Natural killer cell (primary cell): ENCODE measurements around the gene RNU7-1. TPM values are rescaled to one million over a fixed set of nuclear protein-coding genes. Genes with fewer than 3 reads are reported as not detected.

ENCODE experiments used
- ATAC-seq, 3 donors: fragments of 150-1000 bp in 2 of 3; fragments of 200-7000 bp in 1 of 3; cut with Tn5 transposase; 1 replicate in 1 of 3; 2 replicates in 2 of 3; pipeline ENCODE4 v1.10.0; 2021; ENCODE audit warnings: mild to moderate bottlenecking in 2 of 3, moderate library complexity in 2 of 3
- DNase-seq, 2 donors: peaks; one replicate each; pipeline versions ENCODE4 v3.0.0 to v3.0.0-alpha.2; 2013 to 2021; ENCODE audit warnings: mixed read lengths in 1 of 2
- H3K27ac ChIP-seq: one replicate; pipeline ENCODE4 v1.5.1; 2013; ENCODE audit warnings: mild to moderate bottlenecking, low read length
- H3K27me3 ChIP-seq: one replicate; pipeline ENCODE4 v1.6.1; 2013; ENCODE audit warnings: low read length; ENCODE audit not compliant: control insufficient read depth, insufficient read depth
- H3K36me3 ChIP-seq: one replicate; pipeline ENCODE4 v1.6.1; 2013; ENCODE audit warnings: low read length; ENCODE audit not compliant: control insufficient read depth, insufficient read depth
- H3K4me1 ChIP-seq: one replicate; pipeline ENCODE4 v1.6.1; 2013; ENCODE audit warnings: low read length; ENCODE audit not compliant: control insufficient read depth, insufficient read depth
- H3K4me3 ChIP-seq: one replicate; pipeline ENCODE4 v1.5.1; 2013; ENCODE audit warnings: low read length
- H3K9me3 ChIP-seq: one replicate; pipeline ENCODE4 v1.6.1; 2013; ENCODE audit warnings: low read length; ENCODE audit not compliant: control insufficient read depth, insufficient read depth
- H3K27ac Mint-ChIP-seq, 2 donors: one replicate each; pipeline ENCODE4 v1.8.0; 2022; ENCODE audit warnings: mild to moderate bottlenecking in 2 of 2, mixed read lengths in 2 of 2, moderate library complexity in 1 of 2
- H3K27me3 Mint-ChIP-seq, 2 donors: one replicate each; pipeline ENCODE4 v1.8.0; 2022; ENCODE audit warnings: low read depth in 2 of 2, mixed read lengths in 2 of 2
- H3K36me3 Mint-ChIP-seq: one replicate; pipeline ENCODE4 v1.8.0; 2022; ENCODE audit warnings: mixed read lengths
- H3K4me1 Mint-ChIP-seq, 2 donors: one replicate each; pipeline ENCODE4 v1.8.0; 2022; ENCODE audit warnings: mixed read lengths in 2 of 2
- H3K4me3 Mint-ChIP-seq: one replicate; pipeline ENCODE4 v1.8.0; 2022; ENCODE audit warnings: mild to moderate bottlenecking, moderate library complexity, mixed read lengths
- H3K9me3 Mint-ChIP-seq, 2 donors: one replicate each; pipeline ENCODE4 v1.8.0; 2022; ENCODE audit warnings: mixed read lengths in 2 of 2
- CTCF ChIP-seq: fragments of 200-600 bp; IDR thresholded peaks from one replicate; pipeline ENCODE4 v1.8.0; 2022; ENCODE audit warnings: antibody characterized with exemption
- WGBS: methylation state at CpG from one replicate; pipeline ENCODE4 v1.1.7; 2013; ENCODE audit warnings: missing lambda C conversion rate; ENCODE audit not compliant: insufficient coverage; 5-methylcytosine and 5-hydroxymethylcytosine counted together
- intact Hi-C: fragments of 100-400 bp; cut with micrococcal nuclease; formaldehyde crosslinking; loops from one replicate; pipeline ENCODE4 v1.14.2; 2022
- total RNA-seq, 4 donors: library from RNA; stranded (reverse); fragments of 120-200 nt in 1 of 4; gene quantifications; one replicate each; pipeline versions ENCODE4 v1.2.3 to v1.2.4, GENCODE V29; 2013 to 2022

The RNU7-1 gene
- total RNA-seq, 3 donors from 2014 or later (not counting 1 experiment from before 2014, with no cell fraction given), result not detected

- DNase-seq (no peak), ATAC-seq (no peak)
- WGBS, result 95% methylated on average over 6 of the region's 6 CpGs
- H3K9me3 Mint-ChIP-seq, result no peaks in the 10 kb centered on the region
- intact Hi-C loops, result no loop called here
- peaks cover 5% of the 10 kb centered on the region in 2 donors for H3K4me1 Mint-ChIP-seq
- no peaks in the 10 kb centered on the region for H3K27me3 Mint-ChIP-seq
- Histone ChIP-seq H3K9me3 (no peaks in the 10 kb centered on the region), H3K4me3 (no peak overlapping the region), H3K4me1 (no peaks in the 10 kb centered on the region), H3K27ac (no peak overlapping the region), H3K36me3 (peaks cover 75% of the 10 kb centered on the region), H3K27me3 (no peaks in the 10 kb centered on the region)
- no peak overlapping the region for H3K4me3 Mint-ChIP-seq
- TF ChIP-seq CTCF, result no peak
- peaks cover 8% of the 10 kb centered on the region for H3K36me3 Mint-ChIP-seq
- H3K27ac Mint-ChIP-seq, result peak overlapping the region in 1 of 2 donors; percentile 8
Measured at GRCh38 chr12:6979021-6979420, 35.4 kb downstream of the RNU7-1 start.

GRCh38 chr12:6979453-6979852 is 35.8 kb downstream of the RNU7-1 start:
- Mint-ChIP-seq H3K27ac (no peak overlapping the region), H3K4me1 (peaks cover 5% of the 10 kb centered on the region in 2 donors), H3K36me3 (peaks cover 8% of the 10 kb centered on the region), H3K9me3 (no peaks in the 10 kb centered on the region), H3K27me3 (no peaks in the 10 kb centered on the region), H3K4me3 (no peak overlapping the region)
- intact Hi-C loops, result no loop called here
- no peak overlapping the region for H3K4me3 ChIP-seq
- DNase-seq, result no peak
- no peak for ATAC-seq
- no peaks in the 10 kb centered on the region for H3K27me3 ChIP-seq
- 98% methylated on average over 3 of the region's 3 CpGs for WGBS
- peaks cover 70% of the 10 kb centered on the region for H3K36me3 ChIP-seq
- no peaks in the 10 kb centered on the region for H3K4me1 ChIP-seq
- no peaks in the 10 kb centered on the region for H3K9me3 ChIP-seq
- no peak overlapping the region for H3K27ac ChIP-seq
- no peak for TF ChIP-seq CTCF

- TF ChIP-seq CTCF, result no peak
- H3K27ac Mint-ChIP-seq, result no peak overlapping the region
- H3K27ac ChIP-seq, result no peak overlapping the region
- peaks cover 8% of the 10 kb centered on the region for H3K36me3 Mint-ChIP-seq
- H3K4me3 Mint-ChIP-seq, result no peak overlapping the region
- H3K27me3 Mint-ChIP-seq, result no peaks in the 10 kb centered on the region
- H3K9me3 ChIP-seq, result no peaks in the 10 kb centered on the region
- peaks cover 5% of the 10 kb centered on the region in 2 donors for H3K4me1 Mint-ChIP-seq
- no peaks in the 10 kb centered on the region for H3K4me1 ChIP-seq
- no peaks in the 10 kb centered on the region for H3K9me3 Mint-ChIP-seq
- intact Hi-C loops, result no loop called here
- H3K27me3 ChIP-seq, result no peaks in the 10 kb centered on the region
- ATAC-seq (no peak), DNase-seq (no peak)
- WGBS, result 100% methylated on average over 4 of the region's 4 CpGs
- peaks cover 64% of the 10 kb centered on the region for H3K36me3 ChIP-seq
- no peak overlapping the region for H3K4me3 ChIP-seq
Measured at GRCh38 chr12:6980075-6980474, 36.5 kb downstream of the RNU7-1 start.

- peaks cover 5% of the 10 kb centered on the region in 2 donors for H3K4me1 Mint-ChIP-seq
- no peak for ATAC-seq
- H3K27ac ChIP-seq, result no peak overlapping the region
- no peak for TF ChIP-seq CTCF
- peaks cover 1% of the 10 kb centered on the region for H3K36me3 Mint-ChIP-seq
- H3K4me1 ChIP-seq, result no peaks in the 10 kb centered on the region
- no peaks in the 10 kb centered on the region for H3K9me3 Mint-ChIP-seq
- H3K27me3 ChIP-seq, result no peaks in the 10 kb centered on the region
- H3K36me3 ChIP-seq, result peaks cover 58% of the 10 kb centered on the region
- intact Hi-C loops, result no loop called here
- no peak overlapping the region for H3K4me3 ChIP-seq
- no peaks in the 10 kb centered on the region for H3K9me3 ChIP-seq
- H3K27me3 Mint-ChIP-seq, result no peaks in the 10 kb centered on the region
- H3K4me3 Mint-ChIP-seq, result no peak overlapping the region
- no peak for DNase-seq
- H3K27ac Mint-ChIP-seq, result no peak overlapping the region
Measured at GRCh38 chr12:6980740-6981139, 37.1 kb downstream of the RNU7-1 start.
